WERI-Rb-1 (cell line): ENCODE measurements around the gene ACSF3.

Experiments used
- DNase-seq: peaks from one replicate; pipeline ENCODE4 v3.0.0-alpha.2; 2020
- H3K27ac ChIP-seq: fragments of 250-450 bp; sonication (Bioruptor Pico); 2 replicates; pipeline ENCODE4 v1.5.1; 2020; ENCODE audit warnings: mild to moderate bottlenecking, moderate library complexity
- H3K27me3 ChIP-seq: fragments of 250-450 bp; sonication (Bioruptor Pico); 2 replicates; pipeline ENCODE4 v1.5.1; 2021; ENCODE audit warnings: mild to moderate bottlenecking, low read depth, moderate library complexity; ENCODE audit not compliant: insufficient read depth, severe bottlenecking
- H3K36me3 ChIP-seq: fragments of 250-450 bp; sonication (Bioruptor Pico); 2 replicates; pipeline ENCODE4 v1.5.1; 2020; ENCODE audit warnings: mild to moderate bottlenecking, moderate library complexity
- H3K4me3 ChIP-seq: 2 replicates; pipeline ENCODE4 v1.5.1; 2011; ENCODE audit warnings: low read depth, mild to moderate bottlenecking, control low read depth, low read length
- H3K9me3 ChIP-seq: fragments of 250-450 bp; sonication (Bioruptor Pico); 2 replicates; pipeline ENCODE4 v1.5.1; 2021; ENCODE audit warnings: mild to moderate bottlenecking, moderate library complexity; ENCODE audit not compliant: severe bottlenecking
- TF ChIP-seq, protein P1 (sequence below): IDR thresholded peaks from 2 replicates; pipeline ENCODE4 v1.5.1; 2011; ENCODE audit warnings: low read depth, mild to moderate bottlenecking, control low read depth, inconsistent platforms, low read length

Gene ACSF3

DNA sequence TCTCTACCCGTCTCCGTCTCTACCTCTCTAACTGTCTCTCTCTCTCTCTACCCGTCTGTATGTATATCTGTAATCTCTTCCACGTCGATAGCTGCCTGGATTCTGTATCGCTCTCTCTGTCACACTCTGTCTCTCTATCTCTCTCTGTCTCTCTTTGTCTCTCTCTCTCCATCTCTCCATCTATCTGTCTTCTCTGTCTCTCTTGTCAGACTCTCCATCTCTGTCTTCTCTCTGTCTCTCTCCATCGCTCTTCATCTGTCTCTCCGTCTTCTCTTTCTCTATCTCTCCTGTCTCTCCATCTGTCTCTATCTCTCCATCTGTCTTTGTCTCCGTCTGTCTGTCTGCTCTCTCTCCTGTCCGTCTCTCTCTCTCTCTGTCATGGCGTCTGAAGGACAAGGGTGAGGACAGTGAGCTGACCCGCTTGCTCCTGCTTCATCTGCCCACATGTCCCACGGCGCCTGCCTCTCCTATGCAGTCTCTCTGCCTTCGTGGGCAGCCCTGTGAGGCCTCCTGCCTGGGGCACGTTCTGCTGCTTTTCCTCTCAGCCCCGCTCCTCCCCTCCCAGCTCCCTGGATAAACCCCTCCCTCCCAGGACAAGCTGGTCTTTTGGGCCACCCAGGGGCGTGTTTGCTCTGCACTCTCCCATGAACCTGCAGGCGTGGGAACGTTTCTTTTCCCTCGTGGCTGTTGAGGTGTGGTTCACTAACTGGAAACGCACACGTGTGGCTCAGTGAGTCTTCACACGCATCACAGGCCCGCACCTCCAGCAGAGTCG lies 18.9 kb downstream of the ACSF3 start:
- H3K27me3 ChIP-seq, result no peaks in the 10 kb centered on the region
- H3K36me3 ChIP-seq, result no peaks in the 10 kb centered on the region
- TF ChIP-seq, protein P1, sequence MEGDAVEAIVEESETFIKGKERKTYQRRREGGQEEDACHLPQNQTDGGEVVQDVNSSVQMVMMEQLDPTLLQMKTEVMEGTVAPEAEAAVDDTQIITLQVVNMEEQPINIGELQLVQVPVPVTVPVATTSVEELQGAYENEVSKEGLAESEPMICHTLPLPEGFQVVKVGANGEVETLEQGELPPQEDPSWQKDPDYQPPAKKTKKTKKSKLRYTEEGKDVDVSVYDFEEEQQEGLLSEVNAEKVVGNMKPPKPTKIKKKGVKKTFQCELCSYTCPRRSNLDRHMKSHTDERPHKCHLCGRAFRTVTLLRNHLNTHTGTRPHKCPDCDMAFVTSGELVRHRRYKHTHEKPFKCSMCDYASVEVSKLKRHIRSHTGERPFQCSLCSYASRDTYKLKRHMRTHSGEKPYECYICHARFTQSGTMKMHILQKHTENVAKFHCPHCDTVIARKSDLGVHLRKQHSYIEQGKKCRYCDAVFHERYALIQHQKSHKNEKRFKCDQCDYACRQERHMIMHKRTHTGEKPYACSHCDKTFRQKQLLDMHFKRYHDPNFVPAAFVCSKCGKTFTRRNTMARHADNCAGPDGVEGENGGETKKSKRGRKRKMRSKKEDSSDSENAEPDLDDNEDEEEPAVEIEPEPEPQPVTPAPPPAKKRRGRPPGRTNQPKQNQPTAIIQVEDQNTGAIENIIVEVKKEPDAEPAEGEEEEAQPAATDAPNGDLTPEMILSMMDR, result no peak
- H3K27ac ChIP-seq, result no peak overlapping the region
- no peak for DNase-seq
- H3K9me3 ChIP-seq, result no peaks in the 10 kb centered on the region
- no peak overlapping the region for H3K4me3 ChIP-seq

DNA sequence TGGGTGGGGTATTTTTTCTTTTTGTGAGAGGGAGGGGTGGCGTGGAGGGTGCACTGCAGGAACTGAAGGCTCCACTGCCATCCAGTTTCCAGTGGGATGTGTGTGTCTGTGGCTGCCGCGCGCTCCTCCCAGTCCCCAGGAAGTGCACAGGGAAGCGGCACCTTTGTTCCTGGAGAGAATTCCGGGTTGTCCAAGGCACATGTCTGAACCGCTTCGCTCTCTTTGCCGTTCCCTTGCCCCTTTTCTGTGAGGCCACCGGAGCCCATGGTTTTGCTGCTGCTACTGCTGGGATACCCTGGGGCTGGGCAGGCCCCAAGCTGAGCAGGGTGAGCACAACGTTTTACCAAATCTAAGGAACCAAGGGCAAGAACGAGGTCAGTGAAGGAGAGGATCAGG lies 19.5 kb downstream of the ACSF3 start:
- no peak for DNase-seq
- H3K9me3 ChIP-seq, result no peaks in the 10 kb centered on the region
- no peaks in the 10 kb centered on the region for H3K27me3 ChIP-seq
- no peak overlapping the region for H3K4me3 ChIP-seq
- H3K36me3 ChIP-seq, result no peaks in the 10 kb centered on the region
- H3K27ac ChIP-seq, result no peak overlapping the region
- TF ChIP-seq, protein P1, result no peak

DNA sequence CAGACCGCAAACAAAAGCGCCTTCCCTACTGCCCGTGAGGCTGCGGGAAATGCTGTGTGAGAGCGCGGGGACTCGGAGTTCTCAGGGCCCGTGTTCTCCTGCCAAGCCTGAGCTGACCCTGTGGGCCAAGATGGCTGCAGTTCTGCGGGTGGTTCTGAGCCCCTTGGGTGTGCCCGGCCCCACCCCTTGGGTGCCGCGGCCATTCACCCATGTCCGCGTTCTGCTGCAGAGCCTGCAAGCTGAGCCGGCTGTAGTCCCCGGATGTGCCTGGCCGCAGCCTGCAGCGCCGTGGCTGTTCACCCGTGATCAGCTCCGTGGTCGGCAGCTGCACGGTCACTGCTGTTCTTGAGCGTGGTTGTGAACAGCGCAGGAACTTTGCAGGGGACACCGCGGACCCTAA lies 20.0 kb downstream of the ACSF3 start:
- Histone ChIP-seq H3K36me3 (no peaks in the 10 kb centered on the region), H3K27me3 (no peaks in the 10 kb centered on the region), H3K9me3 (no peaks in the 10 kb centered on the region), H3K4me3 (no peak overlapping the region), H3K27ac (no peak overlapping the region)
- no peak for DNase-seq
- TF ChIP-seq, protein P1, result no peak

- TF ChIP-seq, protein P1, result no peak
- DNase-seq, result no peak
- Histone ChIP-seq H3K27ac (no peak overlapping the region), H3K36me3 (no peaks in the 10 kb centered on the region), H3K27me3 (no peaks in the 10 kb centered on the region), H3K4me3 (no peak overlapping the region), H3K9me3 (no peaks in the 10 kb centered on the region)
Measured at GRCh38 chr16:89114159-89114981, 20.7 kb downstream of the ACSF3 start.

GRCh38 chr16:89115216-89115861 lies 21.7 kb downstream of the ACSF3 start:
- no peaks in the 10 kb centered on the region for H3K27me3 ChIP-seq
- TF ChIP-seq, protein P1, result no peak
- H3K4me3 ChIP-seq, result no peak overlapping the region
- no peaks in the 10 kb centered on the region for H3K36me3 ChIP-seq
- no peak for DNase-seq
- no peak overlapping the region for H3K27ac ChIP-seq
- H3K9me3 ChIP-seq, result no peaks in the 10 kb centered on the region
